ENCODE data around the gene FOXG1.

Gene FOXG1

GRCh38 chr14:28774764-28775735 is 8.5 kb downstream of the FOXG1 start:
- Histone ChIP-seq H3K9ac (ENCODE audit: low read length in 5 of 5) (no peak overlapping the region), H3K27ac (ENCODE audit: low read depth, low read length) (no peak overlapping the region), H3K4me1 (ENCODE audit: control insufficient read depth in 5 of 5, insufficient read depth in 5 of 5, low read length in 5 of 5) (peaks cover 0 to 7% (median 3%) of the 10 kb centered on the region in 5 donors), H3K4me3 (ENCODE audit: low read depth in 1 of 5, low read length in 5 of 5) (no peak overlapping the region), H3K9me3 (ENCODE audit: control insufficient read depth in 5 of 5, low read length in 5 of 5) (peaks cover 0 to 4% (median 0%) of the 10 kb centered on the region in 5 donors), H3K36me3 (ENCODE audit: control insufficient read depth in 5 of 5, insufficient read depth in 5 of 5, low read length in 5 of 5) (no peaks in the 10 kb centered on the region), H3K27me3 (ENCODE audit: control insufficient read depth in 5 of 5, insufficient read depth in 4 of 5, low read length in 5 of 5) (peaks cover 40 to 63% (median 53%) of the 10 kb centered on the region in 5 donors)

GRCh38 chr14:28776482-28777266 is 10.1 kb downstream of the FOXG1 start:
- Histone ChIP-seq H3K4me1 (ENCODE audit: control insufficient read depth in 5 of 5, insufficient read depth in 5 of 5, low read length in 5 of 5) (peaks cover 0 to 7% (median 3%) of the 10 kb centered on the region in 5 donors), H3K27me3 (ENCODE audit: control insufficient read depth in 5 of 5, insufficient read depth in 4 of 5, low read length in 5 of 5) (peaks cover 46 to 70% (median 53%) of the 10 kb centered on the region in 5 donors), H3K4me3 (ENCODE audit: low read depth in 1 of 5, low read length in 5 of 5) (no peak overlapping the region), H3K36me3 (ENCODE audit: control insufficient read depth in 5 of 5, insufficient read depth in 5 of 5, low read length in 5 of 5) (no peaks in the 10 kb centered on the region), H3K27ac (ENCODE audit: low read depth, low read length) (no peak overlapping the region), H3K9me3 (ENCODE audit: control insufficient read depth in 5 of 5, low read length in 5 of 5) (peaks cover 0 to 4% (median 0%) of the 10 kb centered on the region in 5 donors), H3K9ac (ENCODE audit: low read length in 5 of 5) (no peak overlapping the region)

- Histone ChIP-seq H3K4me3 (ENCODE audit: low read depth in 1 of 5, low read length in 5 of 5) (no peak overlapping the region), H3K27ac (ENCODE audit: low read depth, low read length) (no peak overlapping the region), H3K4me1 (ENCODE audit: control insufficient read depth in 5 of 5, insufficient read depth in 5 of 5, low read length in 5 of 5) (peaks cover 0 to 7% (median 3%) of the 10 kb centered on the region in 5 donors), H3K27me3 (ENCODE audit: control insufficient read depth in 5 of 5, insufficient read depth in 4 of 5, low read length in 5 of 5) (peaks cover 52 to 71% (median 57%) of the 10 kb centered on the region in 5 donors), H3K36me3 (ENCODE audit: control insufficient read depth in 5 of 5, insufficient read depth in 5 of 5, low read length in 5 of 5) (no peaks in the 10 kb centered on the region), H3K9ac (ENCODE audit: low read length in 5 of 5) (no peak overlapping the region), H3K9me3 (ENCODE audit: control insufficient read depth in 5 of 5, low read length in 5 of 5) (peaks cover 0 to 4% (median 0%) of the 10 kb centered on the region in 5 donors)
These were observed 11.0 kb downstream of the FOXG1 start for GRCh38 chr14:28777471-28778137.

- Histone ChIP-seq H3K4me1 (ENCODE audit: control insufficient read depth in 5 of 5, insufficient read depth in 5 of 5, low read length in 5 of 5) (peaks cover 0 to 7% (median 3%) of the 10 kb centered on the region in 5 donors), H3K27ac (ENCODE audit: low read depth, low read length) (no peak overlapping the region), H3K36me3 (ENCODE audit: control insufficient read depth in 5 of 5, insufficient read depth in 5 of 5, low read length in 5 of 5) (no peaks in the 10 kb centered on the region), H3K27me3 (ENCODE audit: control insufficient read depth in 5 of 5, insufficient read depth in 4 of 5, low read length in 5 of 5) (peaks cover 48 to 65% (median 50%) of the 10 kb centered on the region in 5 donors), H3K4me3 (ENCODE audit: low read depth in 1 of 5, low read length in 5 of 5) (no peak overlapping the region), H3K9me3 (ENCODE audit: control insufficient read depth in 5 of 5, low read length in 5 of 5) (peaks cover 0 to 4% (median 0%) of the 10 kb centered on the region in 5 donors), H3K9ac (ENCODE audit: low read length in 5 of 5) (no peak overlapping the region)
These were observed 11.8 kb downstream of the FOXG1 start for GRCh38 chr14:28778138-28779117.

- Histone ChIP-seq H3K4me1 (ENCODE audit: control insufficient read depth in 5 of 5, insufficient read depth in 5 of 5, low read length in 5 of 5) (peaks cover 0 to 2% (median 0%) of the 10 kb centered on the region in 5 donors), H3K27ac (ENCODE audit: low read depth, low read length) (no peak overlapping the region), H3K27me3 (ENCODE audit: control insufficient read depth in 5 of 5, insufficient read depth in 4 of 5, low read length in 5 of 5) (peaks cover 42 to 64% (median 54%) of the 10 kb centered on the region in 5 donors), H3K36me3 (ENCODE audit: control insufficient read depth in 5 of 5, insufficient read depth in 5 of 5, low read length in 5 of 5) (no peaks in the 10 kb centered on the region), H3K9ac (ENCODE audit: low read length in 5 of 5) (no peak overlapping the region), H3K9me3 (ENCODE audit: control insufficient read depth in 5 of 5, low read length in 5 of 5) (peaks cover 0 to 4% (median 0%) of the 10 kb centered on the region in 5 donors), H3K4me3 (ENCODE audit: low read depth in 1 of 5, low read length in 5 of 5) (no peak overlapping the region)
These were observed 12.9 kb downstream of the FOXG1 start for GRCh38 chr14:28779456-28779855.

GRCh38 chr14:28780843-28781820 is 14.5 kb downstream of the FOXG1 start:
- Histone ChIP-seq H3K27ac (ENCODE audit: low read depth, low read length) (no peak overlapping the region), H3K27me3 (ENCODE audit: control insufficient read depth in 5 of 5, insufficient read depth in 4 of 5, low read length in 5 of 5) (peaks cover 38 to 62% (median 51%) of the 10 kb centered on the region in 5 donors), H3K36me3 (ENCODE audit: control insufficient read depth in 5 of 5, insufficient read depth in 5 of 5, low read length in 5 of 5) (no peaks in the 10 kb centered on the region), H3K4me3 (ENCODE audit: low read depth in 1 of 5, low read length in 5 of 5) (no peak overlapping the region), H3K4me1 (ENCODE audit: control insufficient read depth in 5 of 5, insufficient read depth in 5 of 5, low read length in 5 of 5) (peaks cover 0 to 12% (median 11%) of the 10 kb centered on the region in 5 donors), H3K9ac (ENCODE audit: low read length in 5 of 5) (no peak overlapping the region), H3K9me3 (ENCODE audit: control insufficient read depth in 5 of 5, low read length in 5 of 5) (peaks cover 0 to 4% (median 0%) of the 10 kb centered on the region in 5 donors)

- peaks cover 0 to 4% (median 0%) of the 10 kb centered on the region in 5 donors for H3K9me3 ChIP-seq (ENCODE audit: control insufficient read depth in 5 of 5, low read length in 5 of 5)
- H3K27ac ChIP-seq (ENCODE audit: low read depth, low read length) = no peak overlapping the region
- H3K9ac ChIP-seq (ENCODE audit: low read length in 5 of 5) = no peak overlapping the region
- no peaks in the 10 kb centered on the region for H3K36me3 ChIP-seq (ENCODE audit: control insufficient read depth in 5 of 5, insufficient read depth in 5 of 5, low read length in 5 of 5)
- no peak overlapping the region for H3K4me3 ChIP-seq (ENCODE audit: low read depth in 1 of 5, low read length in 5 of 5)
- peaks cover 38 to 65% (median 46%) of the 10 kb centered on the region in 5 donors for H3K27me3 ChIP-seq (ENCODE audit: control insufficient read depth in 5 of 5, insufficient read depth in 4 of 5, low read length in 5 of 5)
- H3K4me1 ChIP-seq (ENCODE audit: control insufficient read depth in 5 of 5, insufficient read depth in 5 of 5, low read length in 5 of 5) = peaks cover 0 to 12% (median 11%) of the 10 kb centered on the region in 5 donors
These were observed 15.7 kb downstream of the FOXG1 start for GRCh38 chr14:28782301-28782700.

GRCh38 chr14:28783664-28784063 is 17.1 kb downstream of the FOXG1 start:
- H3K9ac ChIP-seq (ENCODE audit: low read length in 5 of 5) = no peak overlapping the region
- H3K27ac ChIP-seq (ENCODE audit: low read depth, low read length) = no peak overlapping the region
- no peaks in the 10 kb centered on the region for H3K36me3 ChIP-seq (ENCODE audit: control insufficient read depth in 5 of 5, insufficient read depth in 5 of 5, low read length in 5 of 5)
- H3K27me3 ChIP-seq (ENCODE audit: control insufficient read depth in 5 of 5, insufficient read depth in 4 of 5, low read length in 5 of 5) = peaks cover 32 to 53% (median 40%) of the 10 kb centered on the region in 5 donors
- H3K9me3 ChIP-seq (ENCODE audit: control insufficient read depth in 5 of 5, low read length in 5 of 5) = no peaks in the 10 kb centered on the region
- no peak overlapping the region for H3K4me3 ChIP-seq (ENCODE audit: low read depth in 1 of 5, low read length in 5 of 5)
- H3K4me1 ChIP-seq (ENCODE audit: control insufficient read depth in 5 of 5, insufficient read depth in 5 of 5, low read length in 5 of 5) = peaks cover 0 to 12% (median 11%) of the 10 kb centered on the region in 5 donors
